Lower leg skin (tissue), 4 donors: Measurements from ENCODE around the gene FGF9. TPM values are rescaled to one million over a fixed set of nuclear protein-coding genes. Genes with fewer than 3 reads are reported as not detected.

ENCODE experiments used
- DNase-seq, 2 donors: peaks; one replicate each; pipeline ENCODE4 v3.0.0-alpha.2; 2019; ENCODE audit warnings: low spot score in 2 of 2
- H3K4me3 ChIP-seq: fragments of 200-600 bp; sonication (generic); 2 replicates; pipeline ENCODE4 v1.5.1; 2017; ENCODE audit warnings: mild to moderate bottlenecking, low read depth; ENCODE audit not compliant: poor library complexity, severe bottlenecking
- CTCF ChIP-seq, 3 donors: fragments of 450-650 bp; IDR thresholded peaks; one replicate each; pipeline ENCODE4 v1.5.1; 2016; ENCODE audit warnings: antibody characterized with exemption in 3 of 3, mild to moderate bottlenecking in 3 of 3, moderate library complexity in 2 of 3
- POLR2A ChIP-seq, 2 donors: fragments of 450-650 bp; IDR thresholded peaks; one replicate each; pipeline ENCODE4 v1.6.1; 2016 to 2017; ENCODE audit warnings: antibody characterized with exemption in 2 of 2, mild to moderate bottlenecking in 1 of 2, moderate library complexity in 1 of 2
- WGBS, 2 donors: methylation state at CpG; one replicate each; pipeline ENCODE4 v1.1.5; 2018; 5-methylcytosine and 5-hydroxymethylcytosine counted together
- intact Hi-C: fragments of 100-400 bp; cut with DNase I; formaldehyde crosslinking; loops from one replicate; pipeline ENCODE4 v1.15.0; 2023; ENCODE audit warnings: low total_unique reads
- total RNA-seq, 4 donors: library from RNA; depleted of rRNA; stranded (reverse); fragments of >200 nt; gene quantifications; one replicate each; pipeline ENCODE4 v1.1.0, GENCODE V29; 2016

FGF9 gene
- total RNA-seq, 4 donors from 2014 or later, result 0.13 to 0.25 (median 0.15) TPM; not detected in 1

- H3K4me3 ChIP-seq, result no peak overlapping the region
- TF ChIP-seq CTCF (IDR thresholded peaks at IDR 0.05) (no peak), POLR2A (IDR thresholded peaks at IDR 0.05) (no peak)
- no peak for DNase-seq
- intact Hi-C loops, result no loop called here
- 64 to 71% methylated on average over 4 of the region's 4 CpGs for WGBS, 2 donors
Measured at GRCh38 chr13:21747456-21747855, 76.6 kb downstream of the FGF9 start.

DNA sequence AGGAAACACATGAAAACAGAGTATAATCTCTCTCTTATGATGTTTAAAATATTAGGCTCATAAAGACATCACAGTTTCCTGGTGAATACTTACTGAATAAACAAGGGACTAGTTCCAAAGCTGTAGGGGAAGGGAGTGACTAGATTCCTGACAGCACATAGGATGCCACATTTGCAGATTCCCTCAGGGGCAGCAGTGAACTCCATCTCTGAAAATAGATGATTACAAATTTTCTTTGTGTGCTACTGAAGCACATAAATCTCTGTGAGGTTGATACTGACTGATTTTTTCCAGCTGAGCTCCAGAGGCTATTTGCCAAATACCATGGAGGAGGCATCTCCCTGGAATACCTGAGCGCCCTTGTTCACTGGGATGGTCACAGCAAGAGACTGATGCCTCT, 77.3 kb downstream of the FGF9 start:
- WGBS, 2 donors, result 50 to 58% methylated on average over 1 of the region's 1 CpG
- no peak for DNase-seq
- intact Hi-C loops, result no loop called here
- TF ChIP-seq CTCF (IDR thresholded peaks at IDR 0.05) (no peak), POLR2A (IDR thresholded peaks at IDR 0.05) (no peak)
- no peak overlapping the region for H3K4me3 ChIP-seq

DNA sequence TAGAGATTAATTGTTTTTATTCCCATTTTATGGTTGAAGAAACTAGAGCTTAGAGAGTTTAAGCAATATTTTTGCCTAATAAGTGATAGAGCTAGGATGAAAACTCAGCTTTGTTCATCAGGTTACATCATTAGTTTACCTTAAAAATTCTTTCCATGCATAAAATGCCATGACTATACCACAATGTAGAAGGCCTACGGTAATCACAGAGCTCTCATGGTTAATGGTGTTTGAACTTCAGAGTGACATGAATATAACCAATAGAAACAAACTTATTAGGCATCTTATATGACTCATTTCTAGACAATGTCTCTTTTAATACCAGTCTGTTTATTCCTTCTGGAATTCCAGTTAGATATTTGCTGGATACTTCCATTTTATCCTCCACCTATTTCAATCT, 78.5 kb downstream of the FGF9 start:
- TF ChIP-seq POLR2A (IDR thresholded peaks at IDR 0.05) (no peak), CTCF (IDR thresholded peaks at IDR 0.05) (no peak)
- H3K4me3 ChIP-seq, result no peak overlapping the region
- intact Hi-C loops, result no loop called here
- DNase-seq, result no peak
- WGBS, 2 donors, result 61 to 76% methylated on average over 1 of the region's 1 CpG

DNA sequence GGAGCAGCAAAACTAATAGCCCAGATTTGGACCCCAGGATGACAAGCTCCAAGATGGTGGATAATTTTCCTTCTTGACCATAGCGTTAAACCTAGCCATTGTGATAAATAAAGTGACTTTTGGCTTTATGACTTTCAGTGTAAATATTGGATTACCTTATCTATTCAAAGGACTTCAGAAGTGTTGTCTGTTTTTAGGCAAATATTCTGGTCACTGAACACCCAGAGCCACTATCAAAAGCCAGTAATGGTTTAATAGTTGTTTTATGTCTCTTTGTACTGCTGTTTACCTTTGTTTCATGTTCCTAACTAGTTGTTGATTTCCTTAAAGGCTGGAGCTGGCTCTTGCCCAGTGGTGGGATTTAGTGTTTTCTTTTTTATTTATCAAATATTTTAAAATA, 81.6 kb downstream of the FGF9 start:
- no peak for DNase-seq
- 85 to 89% methylated on average over 1 of the region's 1 CpG for WGBS, 2 donors
- H3K4me3 ChIP-seq, result no peak overlapping the region
- TF ChIP-seq POLR2A (IDR thresholded peaks at IDR 0.05) (no peak), CTCF (IDR thresholded peaks at IDR 0.05) (no peak)
- intact Hi-C loops, result no loop called here

- intact Hi-C loops, result no loop called here
- DNase-seq, result no peak
- TF ChIP-seq POLR2A (IDR thresholded peaks at IDR 0.05) (no peak), CTCF (IDR thresholded peaks at IDR 0.05) (no peak)
- WGBS, 2 donors, result 69 to 71% methylated on average over 6 of the region's 6 CpGs
- no peak overlapping the region for H3K4me3 ChIP-seq
Measured at GRCh38 chr13:21753117-21753729, 82.3 kb downstream of the FGF9 start.

Other genes with a start within 250 kb of the FGF9 start
- gene ZDHHC20, start 211.8 kb upstream of the FGF9 start, total RNA-seq, result 100 to 1,000 TPM in 1 of 4 donors, 10 to 100 TPM in 3; 65.5 to 128 (median 84.4) TPM
- 100 to 1,000 TPM in 1 of 4 donors, 10 to 100 TPM in 3; 50.8 to 108 (median 77.4) TPM for gene MICU2, start 66.9 kb upstream of the FGF9 start, total RNA-seq